Psoas muscle (tissue), 8 donors: ENCODE results near the gene DOCK6. TPM values are rescaled to one million over a fixed set of nuclear protein-coding genes. Genes with fewer than 3 reads are reported as not detected.

Source experiments
- ATAC-seq, 4 donors: fragments of 200-7000 bp; cut with Tn5 transposase; one replicate each; pipeline ENCODE4 v1.9.1; 2020; ENCODE audit warnings: moderate library complexity in 3 of 4, mild to moderate bottlenecking in 2 of 4
- DNase-seq, 2 donors: peaks; one replicate each; pipeline ENCODE4 v3.0.0-alpha.2; 2020
- H3K27ac ChIP-seq: fragments of 200-600 bp; one replicate; pipeline ENCODE4 v1.8.0; 2022
- H3K27me3 ChIP-seq, 3 donors: fragments of 200-600 bp in 1 of 3; one replicate each; pipeline versions ENCODE4 v1.6.1 to v1.8.0; 2013 to 2022; ENCODE audit warnings: low read length in 2 of 3, mild to moderate bottlenecking in 2 of 3, moderate library complexity in 1 of 3; ENCODE audit not compliant: insufficient read depth in 3 of 3
- H3K36me3 ChIP-seq, 2 donors: fragments of 200-600 bp in 1 of 2; one replicate each; pipeline versions ENCODE4 v1.6.1 to v1.8.0; 2013 to 2022; ENCODE audit warnings: low read depth in 1 of 2, mild to moderate bottlenecking in 1 of 2, moderate library complexity in 1 of 2; ENCODE audit not compliant: insufficient read depth in 1 of 2
- H3K4me1 ChIP-seq: fragments of 200-600 bp; one replicate; pipeline ENCODE4 v1.8.0; 2022
- H3K4me3 ChIP-seq: fragments of 200-600 bp; one replicate; pipeline ENCODE4 v1.8.0; 2022; ENCODE audit warnings: mild to moderate bottlenecking
- H3K9me3 ChIP-seq: fragments of 200-600 bp; one replicate; pipeline ENCODE4 v1.8.0; 2022
- CTCF ChIP-seq: fragments of 200-600 bp; IDR thresholded peaks from one replicate; pipeline ENCODE4 v1.8.0; 2022; ENCODE audit warnings: antibody characterized with exemption
- WGBS, 3 donors: extraction: QIAGEN DNeasy Blood & Tissue Kit; methylation state at CpG; one replicate each; pipeline versions ENCODE4 v1.1.6 to v1.1.7; 2013; 5-methylcytosine and 5-hydroxymethylcytosine counted together
- intact Hi-C, 2 donors: fragments of 100-400 bp; cut with DNase I; formaldehyde crosslinking; loops; one replicate each; pipeline versions ENCODE4 v1.11.0 to v1.14.2; 2022
- polyA plus RNA-seq, 3 donors: library from polyadenylated mRNA; stranded (reverse); fragments of 200-250 nt; gene quantifications; one replicate each; pipeline ENCODE4 v1.2.3, GENCODE V29; 2013
- total RNA-seq, 4 donors: library from RNA; stranded (reverse); fragmentation: NEBNext Ultra II Directional in 2 of 4; extraction: Animal tissue kit (Norgen Biotek cat#: 25700) in 2 of 4; gene quantifications; one replicate each; pipeline versions ENCODE4 v1.2.1 to v1.2.4, GENCODE V29; 2021 to 2023
- donor health status: healthy with polysubstance abuse.
- donor health status: DM: no; HTN: no; CAD: no; lungs with moderate emphysema.
- donor health status: Bipolar disorder and iron deficiency.
- donor health status: healthy.
- donor health status: DM: yes; HTN: yes; CAD: no.
- donor health status: DM: no; HTN: no; CAD: no.
- donor health status: DM: no; HTN: no; CAD: no.
- donor health status: DM: yes; HTN: yes; CAD: no.

The DOCK6 gene
- total and polyA plus RNA-seq, 7 donors, result 8.7 to 27.1 (median 15.3) TPM

GRCh38 chr19:11265785-11266236 lies 3.5 kb upstream of the DOCK6 start:
- Histone ChIP-seq H3K27ac (no peak overlapping the region), H3K27me3 (peaks cover 0 to 24% (median 7%) of the 10 kb centered on the region in 3 donors), H3K4me3 (no peak overlapping the region), H3K4me1 (no peaks in the 10 kb centered on the region), H3K36me3 (no peaks in the 10 kb centered on the region), H3K9me3 (no peaks in the 10 kb centered on the region)
- WGBS, 3 donors, result 61 to 67% (median 67%) methylated on average over 11 of the region's 11 CpGs
- ATAC-seq (peak in 1 of 4 donors; percentile 27), DNase-seq (no peak)
- no peak for TF ChIP-seq CTCF
- intact Hi-C loops, result no loop called here

- intact Hi-C loops, result no loop called here
- no peak for DNase-seq
- H3K4me3 ChIP-seq, result no peak overlapping the region
- H3K9me3 ChIP-seq, result no peaks in the 10 kb centered on the region
- no peak for ATAC-seq
- WGBS, 3 donors, result 84 to 87% (median 86%) methylated on average over 6 of the region's 6 CpGs
- H3K36me3 ChIP-seq, result no peaks in the 10 kb centered on the region
- H3K27me3 ChIP-seq, result peaks cover 0 to 27% (median 7%) of the 10 kb centered on the region in 3 donors
- no peak overlapping the region for H3K27ac ChIP-seq
- H3K4me1 ChIP-seq, result no peaks in the 10 kb centered on the region
- TF ChIP-seq CTCF, result no peak
Observed at GRCh38 chr19:11265177-11265784, 3.0 kb upstream of the DOCK6 start.

GRCh38 chr19:11264452-11265176 lies 2.3 kb upstream of the DOCK6 start:
- intact Hi-C loops, result no loop called here
- no peak overlapping the region for H3K27ac ChIP-seq
- WGBS, 3 donors, result 61 to 70% (median 67%) methylated on average over 19 of the region's 19 CpGs

GRCh38 chr19:11263726-11264125 lies 1.4 kb upstream of the DOCK6 start:
- 87 to 95% (median 94%) methylated on average over 6 of the region's 6 CpGs for WGBS, 3 donors
- TF ChIP-seq CTCF, result no peak
- Histone ChIP-seq H3K27me3 (peaks cover 0 to 31% (median 12%) of the 10 kb centered on the region in 3 donors), H3K4me1 (no peaks in the 10 kb centered on the region), H3K27ac (no peak overlapping the region), H3K9me3 (no peaks in the 10 kb centered on the region), H3K36me3 (no peaks in the 10 kb centered on the region), H3K4me3 (no peak overlapping the region)
- no peak for DNase-seq
- ATAC-seq, result no peak
- intact Hi-C loops, result no loop called here

More at GRCh38 chr19:11264452-11265176, 2.3 kb upstream of the DOCK6 start:
- H3K4me3 ChIP-seq, result no peak overlapping the region
- H3K4me1 ChIP-seq, result no peaks in the 10 kb centered on the region
- H3K27me3 ChIP-seq, result peaks cover 0 to 31% (median 12%) of the 10 kb centered on the region in 3 donors
- DNase-seq (peak in 1 of 2 donors; percentile 69), ATAC-seq (peak; percentile 34 to 43 (median 39))
- TF ChIP-seq CTCF, result no peak
- no peaks in the 10 kb centered on the region for H3K36me3 ChIP-seq
- no peaks in the 10 kb centered on the region for H3K9me3 ChIP-seq
